GM18858 (cell line): ENCODE results near the gene XXYLT1.

Source experiments
- ATAC-seq: cut with Tn5 transposase; IDR thresholded peaks from one replicate; pipeline ENCODE4 v1.9.1; 2021; ENCODE audit not compliant: unreplicated experiment

The XXYLT1 gene

DNA sequence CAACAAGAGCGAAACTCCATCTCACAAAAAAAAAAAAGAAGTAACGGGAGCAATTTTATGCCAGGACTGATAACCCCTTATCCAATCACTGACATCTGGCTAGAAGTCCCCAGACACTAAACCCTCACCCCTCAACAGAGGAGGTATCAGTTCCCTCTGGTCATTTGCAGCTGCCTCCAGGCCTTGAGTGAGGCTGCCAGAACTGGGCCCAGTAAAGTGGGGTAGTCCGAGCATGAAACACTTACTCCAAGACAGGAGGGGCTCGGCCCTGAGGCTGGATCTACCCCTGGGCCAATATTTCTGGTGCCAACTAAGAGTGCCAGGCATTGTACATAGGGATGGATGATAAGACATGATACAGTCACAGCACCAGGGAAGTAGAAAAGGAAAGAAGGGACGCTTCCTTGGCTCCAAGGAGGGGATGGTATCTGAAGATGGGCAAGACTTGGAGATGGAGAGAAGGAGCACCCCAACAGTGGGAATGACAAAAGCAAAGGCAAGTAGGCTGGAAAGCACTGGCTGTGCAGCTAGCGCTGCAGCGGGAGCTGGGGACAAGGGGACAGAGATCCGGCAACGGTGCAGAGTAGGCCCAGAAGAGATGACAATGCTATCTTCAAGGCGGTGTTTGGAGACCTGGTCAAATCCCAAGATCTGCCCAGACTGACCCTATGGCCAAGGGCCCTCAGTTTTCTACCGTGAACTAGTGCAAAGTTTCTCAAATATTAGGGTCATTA lies 2.2 kb downstream of the XXYLT1 start:
- no peak for ATAC-seq

DNA sequence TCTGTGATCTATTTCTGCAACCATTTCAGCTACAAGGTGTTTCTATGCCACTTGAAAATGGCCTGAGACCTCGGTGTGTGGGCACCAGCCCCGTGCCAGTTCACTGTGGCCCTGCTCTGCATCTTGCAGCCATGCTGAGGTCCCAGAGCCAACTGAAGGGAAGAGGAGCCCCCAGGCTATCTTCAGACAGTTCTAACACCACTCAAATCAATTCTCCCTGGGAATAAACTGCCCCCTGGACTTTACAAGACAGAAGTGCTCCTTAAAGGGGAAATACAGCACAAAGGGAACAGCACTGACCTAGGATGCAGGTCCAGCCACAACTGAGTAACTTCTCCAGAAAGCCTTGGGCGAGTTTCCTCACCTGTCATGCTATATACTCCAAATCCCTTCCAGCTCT lies 3.9 kb downstream of the XXYLT1 start:
- no peak for ATAC-seq

DNA sequence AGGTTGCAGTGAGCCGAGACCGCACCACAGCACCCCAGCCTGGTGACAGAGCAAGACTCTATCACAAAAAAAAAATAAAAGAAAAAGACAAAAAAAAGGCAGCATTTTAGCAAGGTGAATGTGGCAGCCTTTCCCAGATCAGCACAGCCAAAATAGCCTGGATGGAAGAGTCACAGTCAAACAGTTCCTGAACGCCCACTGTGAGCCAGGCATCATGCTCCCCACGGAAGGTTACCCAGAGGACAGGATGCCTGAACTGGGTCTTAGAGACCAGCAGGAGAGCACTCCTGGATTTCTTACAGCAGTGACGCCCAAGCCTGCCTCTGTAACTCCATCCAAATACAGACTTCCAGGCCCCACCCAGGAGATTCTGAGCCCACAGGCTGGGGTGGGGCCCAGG lies 4.5 kb downstream of the XXYLT1 start:
- no peak for ATAC-seq

DNA sequence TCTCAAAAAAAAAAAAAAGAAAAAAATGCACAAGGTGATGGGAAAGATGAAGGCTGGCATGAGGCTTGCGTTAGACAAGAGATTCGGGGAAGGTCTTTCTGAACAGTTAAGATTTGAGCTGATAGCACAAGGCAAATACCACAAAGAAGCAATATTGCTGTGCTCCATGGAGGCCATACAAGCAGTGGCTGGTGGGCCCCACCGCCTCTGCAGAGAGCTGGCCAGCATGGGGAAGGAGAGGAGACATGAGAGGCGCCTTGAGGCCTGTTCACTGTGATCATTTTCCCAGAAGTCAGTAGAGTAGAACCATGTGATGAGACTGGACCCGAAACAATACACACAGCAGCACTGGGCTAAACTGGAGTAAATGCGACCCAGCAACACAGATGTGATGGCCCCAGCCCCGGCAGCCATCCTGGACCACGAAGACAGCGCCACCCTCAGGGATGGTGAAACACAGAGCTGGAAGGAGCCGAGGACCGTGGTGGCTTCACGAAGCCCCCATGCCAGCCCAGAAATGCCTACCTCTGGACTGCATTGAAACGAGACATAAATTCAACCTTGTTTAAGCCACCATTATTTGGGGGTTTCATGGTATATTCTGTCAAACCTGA lies 5.5 kb downstream of the XXYLT1 start:
- no peak for ATAC-seq

DNA sequence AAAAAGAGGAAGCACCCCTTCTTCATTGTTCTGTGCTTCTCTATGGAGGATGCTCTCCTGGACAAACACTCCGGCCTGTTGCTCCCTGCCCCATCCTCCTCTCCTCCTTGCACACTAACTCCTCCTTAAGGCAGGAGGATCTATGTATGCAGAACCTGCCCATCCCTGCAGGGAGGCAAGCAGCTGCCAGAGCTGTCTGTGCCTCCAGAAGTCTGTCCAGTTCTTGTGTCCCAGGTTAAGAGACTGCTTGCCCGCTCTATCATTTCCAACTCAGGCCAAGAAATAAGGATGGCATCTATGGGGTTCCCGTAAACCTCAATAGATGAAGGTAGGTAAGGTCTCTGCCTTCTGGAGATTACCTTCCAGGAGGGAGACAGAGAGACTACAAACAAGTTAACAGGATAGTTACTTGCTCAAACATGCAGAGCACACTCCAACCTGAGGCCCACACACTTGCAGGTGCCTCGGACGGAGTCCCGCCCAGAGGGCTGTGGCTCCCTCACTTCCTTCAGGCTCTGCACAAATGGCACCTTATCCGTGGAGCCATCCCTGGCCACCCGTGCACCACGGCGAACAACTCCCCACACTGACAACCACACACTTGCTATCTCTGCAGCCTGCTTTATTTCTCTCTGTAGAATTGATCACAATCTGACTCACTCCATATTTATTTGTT lies 6.9 kb downstream of the XXYLT1 start:
- no peak for ATAC-seq

DNA sequence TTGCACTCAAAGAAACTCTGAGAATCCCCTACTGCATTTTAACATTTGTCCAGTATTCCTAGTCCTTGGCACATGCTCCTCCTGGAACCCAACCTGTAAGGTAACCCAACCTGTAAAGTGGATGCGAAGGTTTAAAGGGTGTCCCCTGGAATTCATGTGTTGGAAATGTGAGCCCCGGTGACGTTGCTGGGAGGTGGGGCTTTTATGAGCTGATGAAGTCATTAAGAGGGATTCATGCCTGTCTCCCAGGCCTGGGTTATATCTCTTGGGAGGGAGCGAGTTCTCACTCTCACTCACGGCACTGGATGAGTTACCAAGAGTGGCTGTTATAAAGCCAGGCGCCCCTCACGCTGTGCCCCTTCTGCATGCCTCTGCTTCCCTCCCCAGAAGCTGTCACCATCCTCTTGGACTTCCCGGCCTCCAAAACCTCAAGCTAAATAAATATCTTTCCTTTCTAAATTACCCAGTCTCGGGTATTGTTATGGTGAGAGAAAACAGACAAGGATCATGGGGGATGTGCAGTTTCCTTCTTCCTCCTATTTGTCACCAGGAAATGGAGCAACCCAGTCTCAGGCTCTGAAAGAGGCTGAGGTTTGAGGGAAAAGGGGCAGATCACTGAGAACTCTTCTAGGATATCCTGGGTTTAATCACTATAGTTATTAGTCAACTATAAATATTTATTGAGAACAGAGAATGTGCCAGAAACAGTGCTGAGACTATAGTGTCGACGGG lies 7.6 kb downstream of the XXYLT1 start:
- ATAC-seq, result no peak

DNA sequence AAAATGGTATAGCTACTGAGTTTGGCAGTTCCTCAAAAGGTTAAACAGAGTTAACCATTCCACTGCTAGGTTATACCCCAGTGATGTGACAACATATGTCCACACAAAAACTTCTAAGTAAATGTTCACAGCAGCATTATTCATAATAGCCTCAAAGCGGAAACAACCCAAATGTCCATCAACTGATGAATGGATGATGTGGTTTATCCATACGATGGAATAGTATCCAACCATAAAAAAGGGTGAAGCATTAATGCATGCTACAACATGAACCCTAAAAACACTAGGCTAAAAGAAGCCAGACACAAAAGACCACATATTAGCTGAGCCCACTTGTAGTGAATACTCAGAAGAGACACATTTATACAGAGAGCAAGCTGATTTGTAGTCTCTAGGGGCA lies 9.0 kb downstream of the XXYLT1 start:
- no peak for ATAC-seq

DNA sequence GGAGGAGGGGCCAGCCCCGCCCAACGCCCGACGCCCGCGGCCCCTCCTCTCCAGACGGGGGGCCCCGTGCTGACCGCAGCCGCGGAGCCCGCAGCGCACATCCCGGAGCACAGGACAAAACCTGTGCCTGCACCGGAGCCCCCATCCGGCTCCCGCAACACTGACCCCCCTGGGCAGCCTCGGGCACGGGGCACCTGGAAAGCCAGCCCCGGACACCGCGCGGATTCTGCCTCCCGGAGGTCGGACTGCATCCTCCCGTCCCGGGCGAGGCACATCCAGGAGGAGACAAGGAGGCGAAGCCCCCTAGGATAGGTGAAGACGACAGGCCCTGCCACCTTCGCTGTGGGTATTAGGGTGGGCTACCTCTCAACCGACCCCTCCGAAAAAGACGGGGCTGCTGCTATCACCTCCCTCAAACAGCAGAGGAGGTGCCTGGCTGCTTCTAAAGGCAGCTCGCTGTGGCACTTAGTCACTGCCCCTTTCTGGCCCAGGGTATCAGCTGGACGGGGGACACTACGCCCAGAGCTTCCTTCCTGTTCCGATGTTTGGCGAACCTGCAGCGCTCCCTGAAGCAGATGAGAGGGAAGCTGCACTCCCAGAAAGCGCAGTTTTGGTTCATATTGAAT lies 10.6 kb downstream of the XXYLT1 start:
- no peak for ATAC-seq

DNA sequence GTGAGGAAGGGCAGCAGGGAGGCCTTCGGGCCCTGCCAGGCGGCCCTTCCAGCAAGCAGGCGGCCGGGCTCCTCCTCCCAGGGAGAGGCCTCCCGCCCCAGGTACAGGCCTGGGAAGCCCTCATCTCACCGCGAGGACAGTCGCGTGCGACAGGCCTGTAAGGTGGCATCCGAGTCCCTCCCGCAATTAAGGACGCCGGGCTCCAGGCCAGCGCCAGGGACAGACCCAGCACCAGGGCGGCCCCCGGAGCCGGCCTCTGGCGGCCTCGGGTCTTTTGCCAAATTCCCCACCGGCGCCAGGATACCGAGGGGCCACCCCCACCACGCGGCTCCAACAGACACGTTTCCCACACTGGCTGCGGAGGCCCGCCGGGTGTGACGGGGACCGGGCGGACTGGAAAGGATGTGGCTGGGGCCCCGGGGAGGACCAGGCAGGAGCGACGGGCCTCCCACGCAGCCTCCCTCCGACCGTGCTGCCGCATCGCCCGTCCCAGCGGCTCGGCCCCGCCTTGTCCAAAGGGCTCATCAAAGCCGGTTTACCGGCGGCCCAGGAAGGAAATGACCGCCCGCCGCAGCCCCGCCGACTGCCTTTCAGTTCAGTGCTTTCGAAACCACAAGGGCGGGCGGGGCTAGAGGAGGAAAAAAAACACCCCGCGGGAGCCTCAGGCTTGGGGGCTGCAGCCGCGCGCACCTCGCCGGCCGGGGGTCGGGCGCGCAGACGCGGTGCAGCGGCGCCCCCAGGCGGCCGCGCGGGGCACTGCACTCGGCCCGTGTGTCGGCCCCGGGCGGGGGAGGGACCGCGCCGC lies 11.3 kb downstream of the XXYLT1 start:
- ATAC-seq, result peak; percentile 69

DNA sequence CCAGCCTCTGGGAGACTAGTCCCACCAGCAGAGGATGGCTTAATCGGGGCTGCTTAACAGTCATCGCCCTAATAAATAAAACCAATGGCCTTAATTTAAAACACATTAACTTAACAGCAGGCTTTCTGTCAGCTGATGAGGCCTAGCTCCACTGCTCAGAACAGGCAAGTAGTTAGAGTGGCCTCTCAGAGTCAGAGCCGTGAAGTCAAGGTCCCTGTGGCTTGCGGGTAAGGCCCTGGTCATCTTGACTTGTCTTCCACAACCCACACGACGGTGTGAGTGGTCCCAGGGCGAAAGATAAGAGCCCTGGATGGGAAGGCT lies 11.8 kb downstream of the XXYLT1 start:
- no peak for ATAC-seq

DNA sequence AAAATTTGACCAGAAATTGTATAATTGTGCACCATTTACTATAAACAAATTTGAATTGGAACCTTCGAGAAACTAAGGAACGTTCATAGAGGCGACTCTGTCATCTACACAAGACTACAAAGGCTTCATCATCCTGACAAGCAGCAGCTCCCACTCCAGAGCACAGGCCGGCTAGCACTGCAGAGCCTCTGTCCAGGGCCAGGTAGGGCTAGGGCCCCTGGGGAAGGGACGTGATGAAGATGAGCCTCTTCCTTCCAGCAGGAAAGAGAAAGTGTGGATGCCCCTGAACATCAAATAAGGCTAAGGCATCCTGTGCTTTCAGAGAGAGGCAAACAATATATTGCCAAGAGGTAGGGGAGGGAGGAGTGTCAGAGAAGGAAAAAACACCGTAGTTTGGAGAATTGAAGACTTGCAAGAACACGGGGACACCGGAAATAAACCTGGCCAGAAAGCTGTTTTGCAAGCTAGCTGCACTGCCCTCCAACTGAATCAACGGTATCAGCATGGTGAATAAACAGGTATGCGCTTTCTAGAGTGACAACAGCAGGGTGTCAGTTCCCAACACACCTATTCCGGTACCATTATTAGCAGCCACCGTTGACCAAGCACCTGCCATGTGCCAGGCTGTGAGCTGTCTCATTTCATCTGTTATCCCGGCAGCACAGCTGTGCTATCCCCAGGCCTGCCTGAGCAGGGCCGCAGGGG lies 12.4 kb downstream of the XXYLT1 start:
- ATAC-seq, result no peak

DNA sequence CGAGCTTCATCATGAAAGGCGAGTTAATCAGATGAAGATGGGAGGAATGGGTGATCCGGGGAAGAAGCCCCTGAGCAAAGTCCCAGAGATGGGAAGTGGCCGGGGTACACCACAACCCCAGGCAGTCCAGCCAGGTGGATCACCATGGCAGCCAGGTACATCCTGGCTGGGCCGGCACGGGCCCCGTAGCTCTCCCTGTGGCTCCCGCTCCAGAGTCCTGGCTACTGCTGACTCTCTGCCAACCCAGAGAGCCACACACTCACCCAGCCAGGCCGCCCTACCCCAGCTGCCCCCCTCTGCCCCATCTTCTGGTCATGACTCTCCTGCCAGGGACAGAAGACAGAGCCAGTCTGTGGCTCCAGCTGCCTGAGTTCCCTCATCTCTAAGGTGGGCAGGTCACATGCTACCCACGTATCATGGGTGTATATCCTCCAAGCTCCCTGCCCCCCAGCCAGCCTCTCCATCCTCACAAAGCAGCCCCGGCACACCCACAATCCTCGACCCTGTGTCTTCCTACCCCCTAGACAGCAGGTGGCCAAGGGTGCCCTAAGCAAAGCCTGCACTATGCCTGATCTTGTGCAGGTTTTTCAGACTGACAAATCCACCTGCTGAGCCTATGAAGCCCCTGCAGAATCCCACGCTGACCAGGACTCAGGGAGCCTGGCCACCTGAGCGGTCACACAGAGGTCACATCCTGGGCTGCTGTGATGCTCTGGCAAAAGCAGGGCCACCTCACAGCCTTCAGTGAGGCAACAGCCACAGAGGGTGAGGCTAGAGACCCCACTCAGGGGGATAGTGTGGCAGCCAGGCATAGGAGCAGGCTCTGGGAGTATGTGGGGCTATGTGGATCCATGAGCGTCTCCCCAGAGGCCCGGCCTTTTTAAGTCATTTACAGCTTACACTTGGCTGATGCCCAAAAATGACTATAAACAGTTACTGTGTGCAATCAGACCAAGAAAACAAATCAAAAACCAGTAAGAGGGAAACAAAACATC lies 13.2 kb downstream of the XXYLT1 start:
- no peak for ATAC-seq

DNA sequence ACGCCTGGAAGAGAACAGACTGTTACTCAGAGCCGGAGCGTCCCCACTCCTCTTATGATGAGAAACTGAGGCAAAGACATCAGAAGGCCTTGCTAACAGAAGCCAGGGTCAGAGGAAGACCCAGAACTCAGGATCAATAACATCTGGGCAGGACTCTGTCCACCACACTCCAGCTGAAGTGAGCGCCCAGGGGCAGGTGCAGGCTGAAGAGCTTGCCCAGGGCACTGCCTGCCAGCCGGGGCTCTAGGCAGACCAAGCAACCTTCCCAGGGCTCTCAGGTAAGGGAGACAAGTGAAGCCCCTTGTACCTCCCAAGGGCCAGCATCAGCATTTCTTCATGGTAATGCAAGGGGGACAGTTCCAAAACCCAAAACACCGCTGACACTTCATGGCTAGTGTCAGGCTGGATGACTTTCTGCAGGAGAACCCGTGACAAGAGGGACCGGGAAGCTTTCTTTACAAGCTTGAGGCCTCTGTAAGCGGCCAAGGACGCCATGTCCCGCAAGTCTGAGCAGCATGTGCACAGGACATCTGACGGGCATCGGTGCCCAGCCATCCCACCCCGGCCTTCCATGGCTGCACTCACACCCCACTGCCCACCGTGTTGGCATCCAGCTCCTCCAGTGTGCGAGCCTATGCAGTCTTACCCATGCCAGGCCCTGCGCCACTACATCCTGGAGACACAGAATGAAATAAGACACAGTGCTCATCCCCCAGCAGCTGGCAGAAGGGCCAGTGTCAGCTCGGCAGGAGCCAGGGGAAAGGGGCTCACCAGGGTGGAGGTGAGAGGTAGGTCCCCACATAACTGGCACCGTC lies 14.1 kb downstream of the XXYLT1 start:
- no peak for ATAC-seq

DNA sequence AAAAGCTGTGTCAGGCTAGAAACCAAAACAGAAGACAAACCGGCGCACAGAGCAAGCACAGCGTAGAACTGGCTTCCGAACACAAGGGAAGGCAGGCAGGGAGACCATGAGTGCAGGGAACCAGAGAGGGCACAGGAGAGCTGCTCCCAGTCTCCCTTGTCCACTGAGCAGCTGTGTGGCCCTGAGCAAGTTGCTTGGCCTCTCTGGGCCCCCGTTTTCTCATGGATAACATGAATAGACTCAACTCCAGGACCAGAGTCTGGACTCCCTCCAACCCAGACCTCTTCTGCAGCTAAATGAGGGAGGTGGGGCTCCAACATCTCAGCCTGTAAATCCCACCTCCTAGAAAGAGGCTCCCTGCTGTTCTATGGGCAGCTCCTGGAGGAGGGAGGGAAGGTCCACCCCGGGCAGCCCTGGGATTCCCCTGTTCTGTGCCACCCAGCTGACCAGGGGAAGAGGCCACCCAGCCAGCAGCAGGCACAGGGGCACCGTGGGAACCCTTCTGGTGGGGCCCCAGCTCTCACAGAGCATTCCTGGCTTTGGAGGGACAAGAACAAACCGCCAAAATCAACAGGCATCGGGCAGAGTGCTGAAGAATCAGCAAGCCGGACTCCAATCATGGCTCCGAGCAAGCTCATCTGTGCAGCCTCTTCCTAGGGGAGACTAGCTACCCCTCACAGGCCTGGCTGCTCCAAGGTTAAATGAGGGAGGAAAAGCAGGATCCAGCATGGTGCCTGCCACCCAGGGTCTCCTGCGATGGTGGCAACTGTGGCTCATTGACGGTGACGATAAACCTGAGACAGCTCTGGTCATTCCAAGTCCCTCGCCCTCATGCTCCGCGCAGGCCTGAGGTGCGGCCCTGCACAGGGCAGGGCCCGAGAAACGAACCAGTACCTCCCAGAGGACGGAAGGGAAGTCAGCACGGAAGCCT lies 15.1 kb downstream of the XXYLT1 start:
- ATAC-seq, result no peak

DNA sequence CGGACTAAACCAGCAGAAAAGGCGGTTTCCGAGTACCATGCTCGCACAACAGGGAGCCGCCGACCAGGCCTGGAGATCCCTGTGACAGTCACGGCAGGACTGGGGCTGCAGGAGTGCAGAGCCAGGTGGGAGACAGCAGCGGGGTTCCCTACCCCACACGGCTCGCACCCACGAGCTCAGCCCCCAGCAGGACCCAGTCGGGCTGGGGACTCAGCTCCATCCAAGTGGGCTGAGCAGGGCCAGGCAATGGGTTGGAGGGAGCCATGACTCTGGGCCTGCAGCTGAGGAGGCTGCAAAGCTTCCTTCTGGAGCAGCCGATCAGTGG lies 15.8 kb downstream of the XXYLT1 start:
- no peak for ATAC-seq

DNA sequence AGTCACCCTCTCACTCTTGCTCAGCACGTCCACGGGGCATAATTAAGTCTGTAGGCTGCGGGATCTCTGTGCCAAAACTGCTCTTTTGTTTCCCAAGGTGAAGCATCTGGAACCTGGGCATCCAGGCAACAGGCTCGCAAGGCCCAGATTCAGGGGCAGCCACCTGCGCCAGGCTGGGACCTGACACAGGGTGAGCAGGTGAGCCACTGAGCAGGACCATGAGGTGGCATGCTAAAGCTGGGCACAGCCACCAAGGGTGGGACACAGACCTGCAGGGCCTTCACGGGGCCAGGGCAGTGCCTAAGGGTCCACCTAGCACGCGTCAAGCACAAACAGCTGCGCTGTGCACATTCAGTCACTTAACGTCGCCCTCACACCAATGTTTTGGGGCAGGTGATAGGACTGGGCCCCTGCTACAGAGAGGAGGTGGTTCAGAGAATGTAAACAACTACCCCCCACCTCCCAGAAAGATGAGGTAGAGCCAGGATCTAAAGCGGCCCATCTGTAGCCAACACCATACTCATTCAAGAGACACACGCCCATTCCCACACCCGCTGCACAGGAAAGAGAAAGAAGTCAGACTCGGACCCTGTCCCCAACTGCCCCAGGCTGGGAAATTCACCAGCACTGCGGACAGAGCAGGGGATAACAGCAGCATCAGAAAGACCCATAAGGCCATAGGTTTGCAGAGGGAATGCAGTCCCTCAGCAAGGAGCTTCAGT lies 16.3 kb downstream of the XXYLT1 start:
- ATAC-seq, result no peak
